HG03097 (cell line): ENCODE measurements around the gene SPEM2.
A peak's percentile ranks its signal among the peaks of the same experiment; 100 is the strongest.

Experiments used
- ATAC-seq: cut with Tn5 transposase; IDR thresholded peaks from one replicate; pipeline ENCODE4 v1.9.1; 2021; ENCODE audit not compliant: unreplicated experiment, low FRiP score

Gene SPEM2

GRCh38 chr17:7425316-7425715 is at the start of gene SPEM2:
Gene SPEM2, plus strand, starts transcription at chr17:7425616. Its CDS starts 73 bp downstream, at chr17:7425689.
- no peak for ATAC-seq

- no peak for ATAC-seq
Measured at GRCh38 chr17:7379134-7379533, 46.3 kb upstream of the SPEM2 start.

GRCh38 chr17:7380321-7380720 is 45.1 kb upstream of the SPEM2 start:
- ATAC-seq: no peak

- ATAC-seq: no peak
Measured at GRCh38 chr17:7380855-7381683, 44.3 kb upstream of the SPEM2 start, which contains the start of gene TNK1. Gene TNK1, plus strand, starts transcription at chr17:7381089. Its CDS starts 1,838 bp downstream, at chr17:7382927.

- ATAC-seq: no peak
Measured at GRCh38 chr17:7382901-7383300, 42.5 kb upstream of the SPEM2 start.

- no peak for ATAC-seq
Measured at GRCh38 chr17:7383371-7383741, 42.1 kb upstream of the SPEM2 start.

- no peak for ATAC-seq
Measured at GRCh38 chr17:7383742-7384488, 41.5 kb upstream of the SPEM2 start.

- no peak for ATAC-seq
Measured at GRCh38 chr17:7384489-7385081, 40.8 kb upstream of the SPEM2 start.

GRCh38 chr17:7388856-7389255 is 36.6 kb upstream of the SPEM2 start:
- ATAC-seq: no peak

- no peak for ATAC-seq
Measured at GRCh38 chr17:7389924-7390910, 35.2 kb upstream of the SPEM2 start.

GRCh38 chr17:7391307-7391706 is 34.1 kb upstream of the SPEM2 start:
- ATAC-seq: no peak

- ATAC-seq: no peak
Measured at GRCh38 chr17:7392696-7393612, 32.5 kb upstream of the SPEM2 start.

GRCh38 chr17:7393613-7394451 is 31.6 kb upstream of the SPEM2 start:
- ATAC-seq: peak; percentile 27

GRCh38 chr17:7394452-7395191 is 30.8 kb upstream of the SPEM2 start, which contains the start of gene PLSCR3:
Gene PLSCR3, minus strand, starts transcription at chr17:7394525. Its CDS starts 415 bp downstream, at chr17:7394110.
- peak; percentile 64 for ATAC-seq

- ATAC-seq: no peak
Measured at GRCh38 chr17:7396147-7396546, 29.3 kb upstream of the SPEM2 start.

- ATAC-seq: no peak
Measured at GRCh38 chr17:7398612-7399011, 26.8 kb upstream of the SPEM2 start.

GRCh38 chr17:7403043-7403726 is 22.2 kb upstream of the SPEM2 start:
- no peak for ATAC-seq
